GM12891 (cell line): ENCODE measurements around the gene NEUROD6. TPM values are rescaled to one million over a fixed set of nuclear protein-coding genes. Genes with fewer than 3 reads are reported as not detected.

Source experiments
- DNase-seq: peaks from one replicate; pipeline ENCODE4 v3.0.0; 2011; ENCODE audit warnings: low spot score; ENCODE audit not compliant: insufficient read length
- FAIRE-seq: peaks from 2 replicates; lab custom pipeline; 2011; peaks lifted over from hg19 to GRCh38; lab: Jason Lieb, UNC
- PAX5 ChIP-seq: IDR thresholded peaks from 2 replicates; pipeline ENCODE4 v1.6.1; 2011; ENCODE audit warnings: low read length, moderate library complexity, mild to moderate bottlenecking; ENCODE audit not compliant: insufficient read depth, severe bottlenecking
- POLR2A ChIP-seq: IDR thresholded peaks from 2 replicates; pipeline ENCODE4 v1.6.1; 2011; ENCODE audit warnings: low read depth, low read length, control low read depth
- POLR2AphosphoS5 ChIP-seq: IDR thresholded peaks from 2 replicates; pipeline ENCODE4 v1.6.1; 2011; ENCODE audit warnings: low read depth, low read length, control low read depth
- POU2F2 ChIP-seq: IDR thresholded peaks from 2 replicates; pipeline ENCODE4 v1.6.1; 2011; ENCODE audit warnings: low read depth, mild to moderate bottlenecking, control low read depth, low read length, moderate library complexity
- SPI1 ChIP-seq: IDR thresholded peaks from 2 replicates; pipeline ENCODE4 v1.6.1; 2011; ENCODE audit warnings: low read depth, low read length, control low read depth
- TAF1 ChIP-seq: IDR thresholded peaks from 2 replicates; pipeline ENCODE4 v1.6.1; 2011; ENCODE audit warnings: low read depth, low read length, control low read depth
- polyA plus RNA-seq: library from polyadenylated mRNA; unstranded; fragments of >200 nt; gene quantifications from one replicate; pipeline ENCODE4 v1.2.1, GENCODE V29; 2012; ENCODE audit warnings: low read depth, missing spikeins, inconsistent platforms; ENCODE audit not compliant: missing spikeins

NEUROD6 gene
- polyA plus RNA-seq, result not detected

- DNase-seq (no peak), FAIRE-seq (no peak)
- TF ChIP-seq POU2F2 (no peak), TAF1 (no peak), PAX5 (no peak), SPI1 (no peak), POLR2AphosphoS5 (no peak)
These were observed at the start of gene NEUROD6 for GRCh38 chr7:31340603-31341002. NEUROD6 (minus strand) TSS chr7:31340726; CDS start chr7:31339268, 1,458 bp downstream.

GRCh38 chr7:31384466-31384865 is 43.9 kb upstream of the NEUROD6 start:
- FAIRE-seq (no peak), DNase-seq (no peak)
- TF ChIP-seq TAF1 (no peak), POU2F2 (no peak), PAX5 (no peak), POLR2A (no peak), SPI1 (no peak), POLR2AphosphoS5 (no peak)

- FAIRE-seq, result no peak
- TF ChIP-seq PAX5 (no peak), SPI1 (no peak), POLR2AphosphoS5 (no peak)
These were observed 42.2 kb upstream of the NEUROD6 start for GRCh38 chr7:31382722-31383121.

GRCh38 chr7:31373337-31374289 is 33.1 kb upstream of the NEUROD6 start:
- TF ChIP-seq POU2F2, result no peak
- no peak for TF ChIP-seq POLR2AphosphoS5
- no peak for TF ChIP-seq POLR2A
- TF ChIP-seq TAF1, result no peak
- TF ChIP-seq SPI1, result no peak
- no peak for TF ChIP-seq PAX5
- FAIRE-seq (no peak), DNase-seq (peak; percentile 22)

More at GRCh38 chr7:31382722-31383121, 42.2 kb upstream of the NEUROD6 start:
- DNase-seq, result no peak

- no peak for TF ChIP-seq POLR2AphosphoS5
- TF ChIP-seq PAX5, result no peak
- no peak for TF ChIP-seq POU2F2
- no peak for TF ChIP-seq SPI1
- DNase-seq (no peak), FAIRE-seq (no peak)
These were observed 31.9 kb upstream of the NEUROD6 start for GRCh38 chr7:31372231-31372959.

- FAIRE-seq (no peak), DNase-seq (no peak)
- TF ChIP-seq PAX5, result no peak
- TF ChIP-seq TAF1, result no peak
- no peak for TF ChIP-seq POLR2AphosphoS5
- TF ChIP-seq POU2F2, result no peak
- no peak for TF ChIP-seq SPI1
- TF ChIP-seq POLR2A, result no peak
These were observed 31.1 kb upstream of the NEUROD6 start for GRCh38 chr7:31371621-31372020.

- TF ChIP-seq TAF1 (no peak), POLR2A (no peak), POLR2AphosphoS5 (no peak), PAX5 (no peak), SPI1 (no peak), POU2F2 (no peak)
- DNase-seq (no peak), FAIRE-seq (no peak)
These were observed 30.1 kb upstream of the NEUROD6 start for GRCh38 chr7:31370609-31371008.

- FAIRE-seq, result no peak
- no peak for TF ChIP-seq TAF1
- TF ChIP-seq POLR2A, result no peak
- TF ChIP-seq POLR2AphosphoS5, result no peak
- TF ChIP-seq SPI1, result no peak
- TF ChIP-seq POU2F2, result no peak
- no peak for DNase-seq
These were observed 28.1 kb upstream of the NEUROD6 start for GRCh38 chr7:31368620-31369019.

- no peak for FAIRE-seq
- no peak for DNase-seq
- no peak for TF ChIP-seq POLR2A
- no peak for TF ChIP-seq POLR2AphosphoS5
- no peak for TF ChIP-seq SPI1
- TF ChIP-seq POU2F2, result no peak
- no peak for TF ChIP-seq PAX5
- TF ChIP-seq TAF1, result no peak
These were observed 23.0 kb upstream of the NEUROD6 start for GRCh38 chr7:31363496-31363895.

GRCh38 chr7:31363051-31363450 is 22.5 kb upstream of the NEUROD6 start:
- DNase-seq (no peak), FAIRE-seq (no peak)
- TF ChIP-seq POLR2A (no peak), POU2F2 (no peak), SPI1 (no peak), TAF1 (no peak), PAX5 (no peak), POLR2AphosphoS5 (no peak)

GRCh38 chr7:31362401-31362800 is 21.9 kb upstream of the NEUROD6 start:
- FAIRE-seq (no peak), DNase-seq (no peak)
- TF ChIP-seq POU2F2 (no peak), PAX5 (no peak), SPI1 (no peak), POLR2AphosphoS5 (no peak), POLR2A (no peak), TAF1 (no peak)
